SK-N-SH (cell line): ENCODE results near the gene GBA3. TPM values are rescaled to one million over a fixed set of nuclear protein-coding genes. Genes with fewer than 3 reads are reported as not detected.

Experiments
- CTCF ChIA-PET: fragments of 300-600, 350-600 bp; formaldehyde crosslinking; extraction: SDS; loops from one replicate; lab custom pipeline; 2021; lab: Yijun Ruan, JAX
- POLR2A ChIA-PET: fragments of 350-600 bp; sonication (Branson Sonifier 250); formaldehyde crosslinking; extraction: SDS; loops from one replicate; lab custom pipeline; 2020; ENCODE audit warnings: antibody characterized with exemption, inconsistent platforms; lab: Yijun Ruan, JAX
- DNase-seq: peaks from one replicate; pipeline ENCODE4 v3.0.0; 2012
- H2AFZ ChIP-seq: fragments of 200-600 bp; sonication (generic); 2 replicates; pipeline ENCODE4 v1.8.1; 2016; ENCODE audit warnings: antibody characterized with exemption, mild to moderate bottlenecking, low read depth
- H3F3A ChIP-seq: fragments of 200-600 bp; sonication (generic); replicated peaks from 2 replicates; pipeline ENCODE3; 2016; ENCODE audit warnings: antibody characterized with exemption, mild to moderate bottlenecking; ENCODE audit not compliant: insufficient read depth
- H3K27ac ChIP-seq, 2 experiments: fragments of 200-500 bp in 1 of 2; fragments of 200-600 bp in 1 of 2; sonication (Bioruptor generic) in 1 of 2; sonication (generic), shearing (Covaris generic) in 1 of 2; 2 replicates each; pipeline versions ENCODE4 v1.5.1 to v1.6.1; 2014 to 2016; ENCODE audit warnings: low read depth in 2 of 2, inconsistent platforms in 1 of 2, low read length in 1 of 2, mild to moderate bottlenecking in 1 of 2, mixed read lengths in 1 of 2
- H3K27me3 ChIP-seq: fragments of 200-600 bp; sonication (generic), shearing (Covaris generic); 2 replicates; pipeline ENCODE4 v1.6.1; 2016; ENCODE audit warnings: mixed run types; ENCODE audit not compliant: insufficient read depth
- H3K36me3 ChIP-seq, 2 experiments: fragments of 200-500 bp in 1 of 2; fragments of 200-600 bp in 1 of 2; sonication (Bioruptor generic) in 1 of 2; sonication (generic) in 1 of 2; replicated peaks in 1 of 2; 2 replicates each; pipeline versions ENCODE3 to v1.5.1; 2014 to 2016; ENCODE audit warnings: low read length in 1 of 2, mild to moderate bottlenecking in 1 of 2; ENCODE audit not compliant: insufficient read depth in 2 of 2, control insufficient read depth in 1 of 2
- H3K4me1 ChIP-seq, 2 experiments: fragments of 200-500 bp in 1 of 2; fragments of 200-600 bp in 1 of 2; sonication (Bioruptor generic) in 1 of 2; sonication (generic), shearing (Covaris generic) in 1 of 2; 2 replicates each; pipeline versions ENCODE4 v1.5.1 to v1.6.1; 2014 to 2016; ENCODE audit warnings: low read depth in 1 of 2, low read length in 1 of 2, mixed run types in 1 of 2; ENCODE audit not compliant: insufficient read depth in 2 of 2, control insufficient read depth in 1 of 2
- H3K4me2 ChIP-seq: fragments of 200-600 bp; sonication (generic), shearing (Covaris generic); 2 replicates; pipeline ENCODE4 v1.6.1; 2017; ENCODE audit warnings: mixed run types
- H3K4me3 ChIP-seq, 2 experiments: fragments of 200-500 bp in 1 of 2; fragments of 200-600 bp in 1 of 2; sonication (Bioruptor generic) in 1 of 2; sonication (generic), shearing (Covaris generic) in 1 of 2; 2 replicates each; pipeline versions ENCODE4 v1.5.1 to v1.8.1; 2014 to 2016; ENCODE audit warnings: low read depth in 2 of 2, inconsistent platforms in 1 of 2, low read length in 1 of 2, mild to moderate bottlenecking in 1 of 2, mixed read lengths in 1 of 2, moderate library complexity in 1 of 2
- H3K79me2 ChIP-seq: fragments of 200-600 bp; sonication (generic); 2 replicates; pipeline ENCODE4 v1.8.1; 2017; ENCODE audit warnings: mild to moderate bottlenecking; ENCODE audit not compliant: insufficient read depth
- H3K9ac ChIP-seq: fragments of 200-600 bp; sonication (generic); 2 replicates; pipeline ENCODE4 v1.6.1; 2017; ENCODE audit warnings: mixed run types
- H3K9me2 ChIP-seq: fragments of 200-600 bp; sonication (generic); 2 replicates; pipeline ENCODE4 v1.6.1; 2017; ENCODE audit warnings: mixed run types
- H3K9me3 ChIP-seq: fragments of 200-600 bp; sonication (generic); 2 replicates; pipeline ENCODE4 v1.6.1; 2017; ENCODE audit warnings: mixed run types, mild to moderate bottlenecking, moderate library complexity
- H4K20me1 ChIP-seq: fragments of 200-600 bp; sonication (generic); 2 replicates; pipeline ENCODE4 v1.6.1; 2017; ENCODE audit warnings: mild to moderate bottlenecking, mixed run types; ENCODE audit not compliant: insufficient read depth
- CHD2 ChIP-seq: fragments of 150-350 bp; IDR thresholded peaks from 2 replicates; pipeline ENCODE4 v1.6.1; 2018; ENCODE audit warnings: low read length; ENCODE audit not compliant: partially characterized antibody
- ELF1 ChIP-seq: IDR thresholded peaks from 2 replicates; pipeline ENCODE4 v1.4.0; 2012
- EP300 ChIP-seq, 2 experiments: IDR thresholded peaks; 2 replicates each; pipeline versions ENCODE4 v1.4.0 to v1.6.1; 2012; ENCODE audit warnings: borderline replicate concordance in 1 of 2, low read depth in 1 of 2, low read length in 1 of 2
- EZH2phosphoT487 ChIP-seq: fragments of 200-600 bp; sonication (generic); IDR thresholded peaks from 2 replicates; pipeline ENCODE4 v1.6.1; 2017; ENCODE audit warnings: low read depth, mixed run types, mild to moderate bottlenecking, antibody characterized with exemption, moderate library complexity, borderline replicate concordance
- FOSL2 ChIP-seq: IDR thresholded peaks from 2 replicates; pipeline ENCODE4 v1.4.0; 2012; ENCODE audit warnings: low read depth, mild to moderate bottlenecking, moderate library complexity, borderline replicate concordance
- FOXJ3 ChIP-seq: sonication (generic); formaldehyde crosslinking; IDR thresholded peaks from 2 replicates; pipeline ENCODE4 v1.5.1; 2020; ENCODE audit warnings: mild to moderate bottlenecking, missing genetic modification reagents
- FOXM1 ChIP-seq: IDR thresholded peaks from 2 replicates; pipeline ENCODE4 v1.4.0; 2012; ENCODE audit warnings: low read depth, mild to moderate bottlenecking
- GABPA ChIP-seq: IDR thresholded peaks from 2 replicates; pipeline ENCODE4 v1.4.0; 2012; ENCODE audit warnings: low read depth, mild to moderate bottlenecking
- IRF3 ChIP-seq: fragments of 150-350 bp; IDR thresholded peaks from 2 replicates; pipeline ENCODE4 v1.6.1; 2016; ENCODE audit warnings: mild to moderate bottlenecking, low read depth, low read length
- MEF2A ChIP-seq: IDR thresholded peaks from 2 replicates; pipeline ENCODE4 v1.4.0; 2012; ENCODE audit warnings: low read depth, borderline replicate concordance
- MXI1 ChIP-seq: IDR thresholded peaks from 2 replicates; pipeline ENCODE4 v1.6.1; 2012; ENCODE audit warnings: mild to moderate bottlenecking, low read depth, low read length, improper control_type of control experiment
- NFIC ChIP-seq: IDR thresholded peaks from 2 replicates; pipeline ENCODE4 v1.4.0; 2012; ENCODE audit warnings: borderline replicate concordance
- RCOR1 ChIP-seq: fragments of 150-350 bp; IDR thresholded peaks from 2 replicates; pipeline ENCODE4 v1.6.1; 2017; ENCODE audit warnings: antibody characterized with exemption, low read length
- REST ChIP-seq: IDR thresholded peaks from 2 replicates; pipeline ENCODE4 v1.6.1; 2012; ENCODE audit warnings: mild to moderate bottlenecking, low read depth, low read length, moderate library complexity
- RFX5 ChIP-seq: IDR thresholded peaks from 2 replicates; pipeline ENCODE4 v1.6.1; 2012; ENCODE audit warnings: mild to moderate bottlenecking, improper control_type of control experiment, low read length
- RXRA ChIP-seq: IDR thresholded peaks from 2 replicates; pipeline ENCODE4 v1.4.0; 2012; ENCODE audit warnings: low read depth, mild to moderate bottlenecking, borderline replicate concordance
- SMC3 ChIP-seq: IDR thresholded peaks from 2 replicates; pipeline ENCODE4 v1.6.1; 2012; ENCODE audit warnings: low read depth, low read length, improper control_type of control experiment
- USF1 ChIP-seq: IDR thresholded peaks from 2 replicates; pipeline ENCODE4 v1.4.0; 2012; ENCODE audit warnings: low read depth, borderline replicate concordance
- USF2 ChIP-seq: fragments of 150-350 bp; IDR thresholded peaks from 2 replicates; pipeline ENCODE4 v1.6.1; 2017; ENCODE audit warnings: antibody characterized with exemption, low read length, low read depth, borderline replicate concordance
- ZBTB33 ChIP-seq: IDR thresholded peaks from 2 replicates; pipeline ENCODE4 v1.4.0; 2012; ENCODE audit warnings: low read depth, borderline replicate concordance
- WGBS: methylation state at CpG from one replicate; pipeline ENCODE4 v1.1.6; 2017; ENCODE audit warnings: low lambda C conversion rate; 5-methylcytosine and 5-hydroxymethylcytosine counted together
- polyA plus RNA-seq, 3 experiments: library from polyadenylated mRNA; depleted of rRNA; stranded (reverse); fragments of >200 nt; gene quantifications; 2 replicates each; pipeline ENCODE4 v1.2.3, GENCODE V29; 2012

Gene GBA3
- polyA plus RNA-seq, 1 of the 3 experiments (the other 2 are of a cell fraction) = not detected

GRCh38 chr4:22695917-22696316, 3.2 kb downstream of the GBA3 start:
- Histone ChIP-seq H4K20me1 (no peaks in the 10 kb centered on the region), H2AFZ (no peak overlapping the region), H3K36me3 (no peaks in the 10 kb centered on the region), H3K4me2 (no peak overlapping the region), H3K27me3 (peaks cover 21% of the 10 kb centered on the region; the same call in 1 of the 2 replicates), H3K9me2 (no peaks in the 10 kb centered on the region), H3K9me3 (no peaks in the 10 kb centered on the region)
- POLR2A ChIA-PET = no interaction called here
- CTCF ChIA-PET = no interaction called here
- WGBS = 0% methylated on average over 3 of the region's 3 CpGs
- TF ChIP-seq CHD2 (no peak), FOXJ3 (no peak), RFX5 (no peak), RXRA (no peak), GABPA (no peak), FOXM1 (no peak)
- TF ChIP-seq, all 33 proteins: peak for 0
- no peak overlapping the region for H3K4me3 ChIP-seq
- H3K27ac ChIP-seq = no peak overlapping the region
- no peaks in the 10 kb centered on the region for H3K4me1 ChIP-seq
- H3K79me2 ChIP-seq = no peaks in the 10 kb centered on the region
- no peak for DNase-seq
- H3K9ac ChIP-seq = no peak overlapping the region
- H3F3A ChIP-seq = no peaks in the 10 kb centered on the region

- H3K9me2 ChIP-seq = no peaks in the 10 kb centered on the region
- H3K27me3 ChIP-seq = no peaks in the 10 kb centered on the region
- no peaks in the 10 kb centered on the region for H3F3A ChIP-seq
- no peaks in the 10 kb centered on the region for H4K20me1 ChIP-seq
- no peaks in the 10 kb centered on the region for H3K9me3 ChIP-seq
- H3K4me1 ChIP-seq = no peaks in the 10 kb centered on the region
- no peaks in the 10 kb centered on the region for H3K79me2 ChIP-seq
- H3K36me3 ChIP-seq = no peaks in the 10 kb centered on the region
- H3K4me2 ChIP-seq = no peak overlapping the region
- ChIA-PET CTCF (interaction anchor here (1.1 kb wide), 1 partner anchor 914 kb away, joined by 3 read pairs; no protein-coding TSS in a partner anchor), POLR2A (no interaction called here)
- no peak for DNase-seq
- H3K27ac ChIP-seq = no peak overlapping the region
- no peak overlapping the region for H2AFZ ChIP-seq
- no peak overlapping the region for H3K4me3 ChIP-seq
- no peak overlapping the region for H3K9ac ChIP-seq
- 11% methylated on average over 6 of the region's 6 CpGs for WGBS
- TF ChIP-seq MEF2A (no peak), SMC3 (no peak), USF2 (no peak), ELF1 (no peak), ZBTB33 (no peak), USF1 (no peak), NFIC (no peak), REST (no peak), FOSL2 (no peak), EZH2phosphoT487 (no peak), EP300 (IDR thresholded peaks at IDR 0.05; ENCODE audit: borderline replicate concordance in 1 of 2, low read depth in 1 of 2, low read length in 1 of 2) (no peak), FOXJ3 (no peak), RCOR1 (no peak), IRF3 (no peak), MXI1 (no peak)
Observed at GRCh38 chr4:22703912-22704311, 11.2 kb downstream of the GBA3 start.
